CD4-positive, alpha-beta T cell treated with Interleukin-4 for 1 hour (primary cell): ENCODE data around the gene FGFRL1.
"Not testable (repeated sequence)": the region's sequence is repeated elsewhere in the genome, so short reads cannot be mapped to it uniquely, and the experiment has no call there.

Experiments used
- DNase-seq, 2 donors: peaks; one replicate each; pipeline ENCODE4 v3.0.0-alpha.2; 2020 to 2022

FGFRL1 gene

GRCh38 chr4:1041936-1042330, 30.5 kb downstream of the FGFRL1 start:
- DNase-seq = no peak

- DNase-seq = no peak
These were observed 31.1 kb downstream of the FGFRL1 start for GRCh38 chr4:1042352-1043055.

GRCh38 chr4:1043162-1043561, 31.7 kb downstream of the FGFRL1 start:
- no peak for DNase-seq

GRCh38 chr4:1043651-1044468, 32.4 kb downstream of the FGFRL1 start:
- peak in 1 of 2 donors; percentile 78 for DNase-seq

- no peak for DNase-seq
These were observed 33.2 kb downstream of the FGFRL1 start for GRCh38 chr4:1044469-1045192.

- no peak for DNase-seq
These were observed 33.8 kb downstream of the FGFRL1 start for GRCh38 chr4:1045193-1045594.

GRCh38 chr4:1045595-1046201, 34.3 kb downstream of the FGFRL1 start:
- no peak for DNase-seq

GRCh38 chr4:1046581-1047011, 35.2 kb downstream of the FGFRL1 start:
- DNase-seq = not testable (repeated sequence)

GRCh38 chr4:1047106-1047975, 35.9 kb downstream of the FGFRL1 start:
- DNase-seq = no peak

GRCh38 chr4:1047976-1048772, 36.7 kb downstream of the FGFRL1 start:
- no peak for DNase-seq

- peak in 1 of 2 donors; percentile 50 for DNase-seq
These were observed 37.6 kb downstream of the FGFRL1 start for GRCh38 chr4:1048773-1049590.

GRCh38 chr4:1049591-1049905, 38.1 kb downstream of the FGFRL1 start:
- no peak for DNase-seq

GRCh38 chr4:1050486-1051213, 39.2 kb downstream of the FGFRL1 start:
- no peak for DNase-seq

- no peak for DNase-seq
These were observed 40.0 kb downstream of the FGFRL1 start for GRCh38 chr4:1051472-1051871.

- DNase-seq = no peak
These were observed 40.8 kb downstream of the FGFRL1 start for GRCh38 chr4:1052231-1052671.

- DNase-seq = no peak
These were observed 41.7 kb downstream of the FGFRL1 start for GRCh38 chr4:1053080-1053661.

- not testable (repeated sequence) for DNase-seq
These were observed 42.5 kb downstream of the FGFRL1 start for GRCh38 chr4:1053891-1054290.

- DNase-seq = not testable (repeated sequence)
These were observed 43.3 kb downstream of the FGFRL1 start for GRCh38 chr4:1054696-1055242.

- not testable (repeated sequence) for DNase-seq
These were observed 43.8 kb downstream of the FGFRL1 start for GRCh38 chr4:1055243-1055701.
